Measurements from ENCODE around the gene NEFH.

GRCh38 chr22:29445508-29445907 is 34.5 kb upstream of the NEFH start:
- TF ChIP-seq, protein P1, sequence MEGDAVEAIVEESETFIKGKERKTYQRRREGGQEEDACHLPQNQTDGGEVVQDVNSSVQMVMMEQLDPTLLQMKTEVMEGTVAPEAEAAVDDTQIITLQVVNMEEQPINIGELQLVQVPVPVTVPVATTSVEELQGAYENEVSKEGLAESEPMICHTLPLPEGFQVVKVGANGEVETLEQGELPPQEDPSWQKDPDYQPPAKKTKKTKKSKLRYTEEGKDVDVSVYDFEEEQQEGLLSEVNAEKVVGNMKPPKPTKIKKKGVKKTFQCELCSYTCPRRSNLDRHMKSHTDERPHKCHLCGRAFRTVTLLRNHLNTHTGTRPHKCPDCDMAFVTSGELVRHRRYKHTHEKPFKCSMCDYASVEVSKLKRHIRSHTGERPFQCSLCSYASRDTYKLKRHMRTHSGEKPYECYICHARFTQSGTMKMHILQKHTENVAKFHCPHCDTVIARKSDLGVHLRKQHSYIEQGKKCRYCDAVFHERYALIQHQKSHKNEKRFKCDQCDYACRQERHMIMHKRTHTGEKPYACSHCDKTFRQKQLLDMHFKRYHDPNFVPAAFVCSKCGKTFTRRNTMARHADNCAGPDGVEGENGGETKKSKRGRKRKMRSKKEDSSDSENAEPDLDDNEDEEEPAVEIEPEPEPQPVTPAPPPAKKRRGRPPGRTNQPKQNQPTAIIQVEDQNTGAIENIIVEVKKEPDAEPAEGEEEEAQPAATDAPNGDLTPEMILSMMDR (IDR thresholded peaks at IDR 0.05), result no peak
- TF ChIP-seq EZH2 (IDR thresholded peaks at IDR 0.05; ENCODE audit: borderline replicate concordance, insufficient read depth, low read depth, low read length, poor library complexity, severe bottlenecking), result no peak
